Ovary (tissue), 9 donors: Measurements from ENCODE around the gene AGMO. TPM values are rescaled to one million over a fixed set of nuclear protein-coding genes. Genes with fewer than 3 reads are reported as not detected.

Experiments used
- DNase-seq, 5 donors: peaks; one replicate each; pipeline ENCODE4 v3.0.0-alpha.2; 2019 to 2020
- H3K27ac ChIP-seq, 2 donors: fragments of 200-600 bp; one replicate each; pipeline versions ENCODE4 v1.5.1 to v1.8.0; 2019 to 2022
- H3K27me3 ChIP-seq: fragments of 200-600 bp; one replicate; pipeline ENCODE4 v1.8.0; 2022
- H3K36me3 ChIP-seq: fragments of 200-600 bp; sonication (generic); one replicate; pipeline ENCODE4 v1.5.1; 2019
- H3K4me1 ChIP-seq: one replicate; pipeline ENCODE4 v1.8.1; 2013; ENCODE audit warnings: mild to moderate bottlenecking, moderate library complexity; ENCODE audit not compliant: insufficient read depth
- H3K4me3 ChIP-seq: fragments of 200-600 bp; sonication (generic); one replicate; pipeline ENCODE4 v1.5.1; 2017
- H3K9me3 ChIP-seq, 2 donors: fragments of 200-600 bp in 1 of 2; sonication (generic) in 1 of 2; one replicate each; pipeline versions ENCODE4 v1.5.1 to v1.8.1; 2013 to 2019; ENCODE audit warnings: mild to moderate bottlenecking in 1 of 2, moderate library complexity in 1 of 2
- EP300 ChIP-seq: sonication (generic); formaldehyde crosslinking; IDR thresholded peaks from one replicate; pipeline ENCODE4 v1.6.1; 2017; ENCODE audit warnings: antibody characterized with exemption
- POLR2A ChIP-seq: fragments of 450-650 bp; IDR thresholded peaks from one replicate; pipeline ENCODE4 v1.6.1; 2017; ENCODE audit warnings: antibody characterized with exemption, mild to moderate bottlenecking, moderate library complexity
- WGBS, 3 donors: extraction: QIAGEN DNeasy Blood & Tissue Kit in 1 of 3; methylation state at CpG; one replicate each; pipeline versions ENCODE4 v1.1.5 to v1.1.7; 2013 to 2017; 5-methylcytosine and 5-hydroxymethylcytosine counted together
- intact Hi-C, 4 donors: fragments of 100-400 bp; cut with DNase I; formaldehyde crosslinking; loops; one replicate each; pipeline versions ENCODE4 v1.11.0 to v1.15.1; 2022 to 2023
- polyA plus RNA-seq, 2 donors: library from polyadenylated mRNA; stranded (reverse); fragments of 200-250 nt in 1 of 2; fragments of 350-450 nt in 1 of 2; fragmentation: Illumina TruSeq in 1 of 2; extraction: RNeasy Lipid Tissue Mini Kit (QIAGEN cat#74804) in 1 of 2; gene quantifications; one replicate each; pipeline ENCODE4 v1.2.3, GENCODE V29; 2013 to 2014
- total RNA-seq, 7 donors: library from RNA; depleted of rRNA in 2 of 7; stranded (reverse); fragments of >200 nt in 2 of 7; fragmentation: NEBNext Ultra II Directional in 3 of 7; extraction: Animal tissue kit (Norgen Biotek cat#: 25700) in 3 of 7; gene quantifications; one replicate each; pipeline versions ENCODE4 v1.1.0 to v1.2.4, GENCODE V29; 2016 to 2023
- TF ChIP-seq, protein P1 (sequence below), 3 donors: fragments of 450-650 bp in 2 of 3; fragments of 200-600 bp in 1 of 3; IDR thresholded peaks; one replicate each; pipeline versions ENCODE4 v1.5.1 to v1.8.0; 2016 to 2022; ENCODE audit warnings: antibody characterized with exemption in 3 of 3, mild to moderate bottlenecking in 1 of 3
- donor health status: DM: no; HTN: no; CAD: no; lungs with moderate emphysema.
- donor health status: DM: no; HTN: no; CAD: no.
- donor health status: Bipolar disorder and iron deficiency.
- donor health status: DM: yes; HTN: yes; CAD: no.
- donor health status: DM: no; HTN: no; CAD: no.
- donor health status: DM: yes; HTN: yes; CAD: no.

AGMO gene
- total and polyA plus RNA-seq, 9 donors: 0.15 to 0.44 (median 0.33) TPM; not detected in 4

DNA sequence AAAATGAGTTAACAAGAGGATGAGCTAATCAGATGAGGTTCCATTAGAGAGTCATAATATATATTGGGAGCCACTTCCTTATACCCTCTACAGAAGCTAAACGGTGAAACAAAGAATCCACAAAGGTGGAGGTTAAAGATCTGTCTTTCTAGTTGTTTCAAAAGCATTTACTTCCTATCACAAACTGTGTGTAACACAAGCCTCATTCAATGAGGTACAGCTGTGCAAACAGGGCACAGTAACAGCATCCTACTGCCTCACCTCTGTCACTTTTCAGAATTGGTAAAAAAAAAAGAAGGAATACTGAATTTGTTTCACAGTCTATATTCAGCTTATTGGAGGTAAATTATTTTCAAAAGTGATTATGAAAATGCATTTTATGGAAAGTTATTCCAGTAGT lies 128.7 kb downstream of the AGMO start:
- TF ChIP-seq, protein P1, sequence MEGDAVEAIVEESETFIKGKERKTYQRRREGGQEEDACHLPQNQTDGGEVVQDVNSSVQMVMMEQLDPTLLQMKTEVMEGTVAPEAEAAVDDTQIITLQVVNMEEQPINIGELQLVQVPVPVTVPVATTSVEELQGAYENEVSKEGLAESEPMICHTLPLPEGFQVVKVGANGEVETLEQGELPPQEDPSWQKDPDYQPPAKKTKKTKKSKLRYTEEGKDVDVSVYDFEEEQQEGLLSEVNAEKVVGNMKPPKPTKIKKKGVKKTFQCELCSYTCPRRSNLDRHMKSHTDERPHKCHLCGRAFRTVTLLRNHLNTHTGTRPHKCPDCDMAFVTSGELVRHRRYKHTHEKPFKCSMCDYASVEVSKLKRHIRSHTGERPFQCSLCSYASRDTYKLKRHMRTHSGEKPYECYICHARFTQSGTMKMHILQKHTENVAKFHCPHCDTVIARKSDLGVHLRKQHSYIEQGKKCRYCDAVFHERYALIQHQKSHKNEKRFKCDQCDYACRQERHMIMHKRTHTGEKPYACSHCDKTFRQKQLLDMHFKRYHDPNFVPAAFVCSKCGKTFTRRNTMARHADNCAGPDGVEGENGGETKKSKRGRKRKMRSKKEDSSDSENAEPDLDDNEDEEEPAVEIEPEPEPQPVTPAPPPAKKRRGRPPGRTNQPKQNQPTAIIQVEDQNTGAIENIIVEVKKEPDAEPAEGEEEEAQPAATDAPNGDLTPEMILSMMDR (IDR thresholded peaks at IDR 0.05): no peak
- no peak for TF ChIP-seq POLR2A
- no peak for TF ChIP-seq EP300
- no peak for DNase-seq
- intact Hi-C loops: no loop called here
- no peak overlapping the region for H3K27ac ChIP-seq
- H3K36me3 ChIP-seq: no peaks in the 10 kb centered on the region
- H3K27me3 ChIP-seq: no peaks in the 10 kb centered on the region
- no peaks in the 10 kb centered on the region for H3K4me1 ChIP-seq
- H3K4me3 ChIP-seq: no peak overlapping the region
- H3K9me3 ChIP-seq: no peaks in the 10 kb centered on the region
- 29 to 37% (median 33%) methylated on average over 1 of the region's 1 CpG for WGBS, 3 donors

DNA sequence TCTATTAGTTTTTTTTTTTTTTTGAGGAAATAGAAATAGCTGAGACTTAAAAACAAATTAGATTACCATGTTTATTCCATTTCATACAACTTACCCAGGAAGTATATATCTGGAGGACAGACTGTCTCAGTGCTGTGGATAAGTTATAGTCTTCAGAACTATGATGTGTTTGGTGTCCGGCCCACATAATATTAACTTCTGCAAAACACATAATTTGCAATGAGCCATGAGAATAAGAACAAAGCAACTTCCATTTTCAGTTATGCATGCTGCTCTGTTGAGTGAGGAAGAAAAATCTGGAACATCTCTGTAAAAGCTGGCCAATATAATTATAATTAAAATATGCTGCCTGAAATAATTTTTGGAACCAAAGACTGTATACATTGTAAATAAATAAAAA lies 130.9 kb downstream of the AGMO start:
- Histone ChIP-seq H3K27me3 (no peaks in the 10 kb centered on the region), H3K4me1 (no peaks in the 10 kb centered on the region), H3K27ac (no peak overlapping the region), H3K4me3 (no peak overlapping the region), H3K36me3 (no peaks in the 10 kb centered on the region), H3K9me3 (no peaks in the 10 kb centered on the region)
- TF ChIP-seq, protein P1 (IDR thresholded peaks at IDR 0.05): no peak
- TF ChIP-seq EP300 (no peak), POLR2A (no peak)
- no peak for DNase-seq
- intact Hi-C loops: no loop called here
- WGBS, 3 donors: 86 to 95% (median 91%) methylated on average over 1 of the region's 1 CpG

DNA sequence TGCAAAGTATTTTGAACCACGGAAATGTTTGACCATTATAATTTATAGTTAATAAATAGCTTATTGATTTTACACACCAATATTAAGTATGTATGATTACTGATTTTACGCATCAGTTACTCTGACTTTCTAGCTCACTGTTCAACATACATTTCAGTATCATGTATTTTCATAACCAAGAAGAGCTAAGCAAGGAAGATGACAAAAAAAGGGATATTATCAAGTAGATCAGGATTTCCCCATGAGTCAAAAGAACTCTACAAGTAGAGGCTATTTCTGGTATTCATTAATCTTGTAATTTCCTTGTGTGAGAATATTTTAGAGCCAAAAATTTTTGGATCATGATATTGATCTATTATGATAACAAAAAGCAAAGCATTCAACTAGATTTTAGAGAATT lies 131.6 kb downstream of the AGMO start:
- Histone ChIP-seq H3K9me3 (no peaks in the 10 kb centered on the region), H3K27me3 (no peaks in the 10 kb centered on the region), H3K4me1 (no peaks in the 10 kb centered on the region), H3K36me3 (no peaks in the 10 kb centered on the region), H3K27ac (no peak overlapping the region), H3K4me3 (no peak overlapping the region)
- DNase-seq: no peak
- TF ChIP-seq, protein P1 (IDR thresholded peaks at IDR 0.05): no peak
- TF ChIP-seq EP300 (no peak), POLR2A (no peak)
- 97 to 99% (median 98%) methylated on average over 2 of the region's 2 CpGs for WGBS, 3 donors
- intact Hi-C loops: no loop called here

DNA sequence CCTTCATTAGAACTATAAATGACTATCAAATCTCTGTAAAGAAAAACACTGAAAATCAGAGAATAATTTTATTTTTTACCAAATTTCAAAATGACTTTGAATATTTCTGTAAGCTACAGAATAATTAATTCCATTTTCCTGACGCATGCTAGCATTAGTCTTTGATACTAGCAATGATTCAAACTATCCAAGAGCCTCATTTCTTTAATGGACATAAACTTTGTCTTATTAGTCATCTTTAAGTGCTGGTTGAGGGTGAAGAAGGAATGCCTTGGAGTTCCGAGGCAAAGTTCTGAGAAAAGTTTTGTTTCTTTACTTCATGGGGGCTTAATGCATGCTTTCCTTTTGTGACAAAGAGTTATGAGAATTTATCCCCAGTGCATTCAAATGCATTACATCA lies 137.3 kb downstream of the AGMO start:
- H3K27me3 ChIP-seq: no peaks in the 10 kb centered on the region
- H3K4me1 ChIP-seq: no peaks in the 10 kb centered on the region
- H3K4me3 ChIP-seq: no peak overlapping the region
- H3K27ac ChIP-seq: no peak overlapping the region
- no peaks in the 10 kb centered on the region for H3K9me3 ChIP-seq
- intact Hi-C loops: no loop called here
- 71 to 87% (median 81%) methylated on average over 2 of the region's 2 CpGs for WGBS, 3 donors
- TF ChIP-seq, protein P1 (IDR thresholded peaks at IDR 0.05): no peak
- TF ChIP-seq EP300 (no peak), POLR2A (no peak)
- no peaks in the 10 kb centered on the region for H3K36me3 ChIP-seq
- DNase-seq: no peak

DNA sequence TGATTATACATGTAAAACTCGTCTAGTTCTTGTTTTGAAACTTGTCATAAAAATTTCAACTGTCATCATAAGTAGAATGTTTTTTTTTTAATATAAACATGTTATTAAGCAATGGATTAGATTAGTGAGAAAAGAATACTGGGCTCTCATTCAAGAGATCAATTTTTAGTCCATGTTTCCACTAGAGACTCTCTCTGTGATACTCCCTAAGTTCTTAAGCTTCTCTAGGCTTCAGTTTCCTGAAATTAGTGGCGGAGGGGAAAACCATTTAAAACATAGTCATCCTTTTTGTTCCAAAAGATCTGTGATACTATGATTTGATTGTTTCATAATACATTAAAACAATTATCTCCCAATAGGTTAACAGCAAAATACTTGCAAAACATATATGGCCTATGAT lies 142.2 kb downstream of the AGMO start:
- intact Hi-C loops: no loop called here
- Histone ChIP-seq H3K27ac (no peak overlapping the region), H3K4me3 (no peak overlapping the region), H3K36me3 (no peaks in the 10 kb centered on the region), H3K4me1 (no peaks in the 10 kb centered on the region), H3K9me3 (no peaks in the 10 kb centered on the region), H3K27me3 (no peaks in the 10 kb centered on the region)
- DNase-seq: no peak
- TF ChIP-seq POLR2A (no peak), EP300 (no peak)
- TF ChIP-seq, protein P1 (IDR thresholded peaks at IDR 0.05): no peak
- 80 to 83% (median 80%) methylated on average over 2 of the region's 2 CpGs for WGBS, 3 donors
